Measurements from ENCODE around the gene SLAMF7. TPM values are rescaled to one million over a fixed set of nuclear protein-coding genes. Genes with fewer than 3 reads are reported as not detected.

The SLAMF7 gene
- total and polyA plus RNA-seq, 2 donors (not counting 1 experiment from before 2014, with no cell fraction given), result not detected

DNA sequence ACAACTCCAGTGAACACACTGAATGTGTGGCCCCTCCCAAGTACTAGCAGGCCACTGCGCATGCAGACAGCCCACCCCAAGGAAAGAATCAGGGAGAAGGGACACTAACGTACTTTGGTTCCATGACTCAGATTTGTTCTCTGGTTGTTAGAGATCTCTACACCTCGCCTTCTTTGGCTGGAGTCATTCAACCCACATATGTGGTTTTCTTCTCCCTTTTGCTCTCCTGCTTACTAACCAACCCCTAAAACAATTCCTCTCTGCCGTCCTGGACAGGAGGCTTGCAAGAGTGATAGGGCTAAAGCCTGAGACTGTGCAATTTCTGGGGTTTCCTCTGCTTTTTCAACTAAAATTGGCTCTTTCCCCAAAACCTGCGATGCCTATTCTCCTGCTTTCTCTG, 21.7 kb upstream of the SLAMF7 start:
- no peaks in the 10 kb centered on the region for H3K4me1 ChIP-seq (ENCODE audit: control insufficient read depth, extremely low read depth, insufficient read depth, low read length)
- no peaks in the 10 kb centered on the region for H3K27me3 ChIP-seq (ENCODE audit: control insufficient read depth, insufficient read depth, low read length)
- DNase-seq (ENCODE audit: low read depth in 2 of 2), result no peak
- no peak overlapping the region for H2AFZ ChIP-seq (ENCODE audit: low read length)
- TF ChIP-seq EZH2 (IDR thresholded peaks at IDR 0.05; ENCODE audit: low read length, missing control alignments), result no peak
- TF ChIP-seq CTCF (conservative IDR thresholded peaks at IDR 0.05 in 1 of 2, IDR thresholded peaks at IDR 0.05 in 1 of 2; ENCODE audit: low read depth in 1 of 2, low read length in 2 of 2), result no peak
- H3K4me3 ChIP-seq (replicated peaks in 1 of 4; ENCODE audit: control extremely low read depth in 1 of 4, insufficient read depth in 1 of 4, low read depth in 3 of 4, low read length in 4 of 4), result no peak overlapping the region
- no peaks in the 10 kb centered on the region for H3K36me3 ChIP-seq (ENCODE audit: control insufficient read depth, insufficient read depth, low read length)
- H3K4me2 ChIP-seq (ENCODE audit: extremely low read depth, insufficient read depth, low read length), result no peak overlapping the region
- H3K9ac ChIP-seq (ENCODE audit: insufficient read depth, low read length), result no peak overlapping the region
- no peaks in the 10 kb centered on the region for H3K9me3 ChIP-seq (ENCODE audit: control insufficient read depth, insufficient read depth, low read depth, low read length)
- H4K20me1 ChIP-seq (ENCODE audit: control insufficient read depth, extremely low read depth, insufficient read depth, low read length), result peaks cover 1% of the 10 kb centered on the region
- no peaks in the 10 kb centered on the region for H3K79me2 ChIP-seq (ENCODE audit: control insufficient read depth, insufficient read depth, low read length)
- no peak overlapping the region for H3K27ac ChIP-seq (ENCODE audit: insufficient read depth, low read length)

DNA sequence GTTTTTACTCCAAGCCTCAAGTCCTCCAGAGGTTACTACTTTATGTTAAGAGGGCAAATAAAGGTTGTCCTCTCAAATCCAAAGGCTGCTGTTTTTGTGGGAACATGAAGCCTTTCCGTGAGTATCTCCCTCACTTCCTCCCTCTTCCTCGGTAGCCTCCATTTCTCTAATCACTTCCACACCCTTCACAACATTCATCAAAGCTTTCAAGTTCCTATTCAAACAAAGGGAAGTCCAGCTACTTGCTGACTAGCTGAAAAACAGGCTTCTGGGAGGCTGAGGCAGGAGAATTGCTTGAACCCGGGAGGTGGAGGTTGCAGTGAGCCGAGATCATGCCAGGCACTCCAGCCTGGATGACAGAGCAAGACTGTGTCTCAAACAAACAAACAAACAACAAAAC, 20.8 kb upstream of the SLAMF7 start:
- DNase-seq (ENCODE audit: low read depth in 2 of 2), result no peak
- no peak overlapping the region for H3K4me3 ChIP-seq (replicated peaks in 1 of 4; ENCODE audit: control extremely low read depth in 1 of 4, insufficient read depth in 1 of 4, low read depth in 3 of 4, low read length in 4 of 4)
- H3K36me3 ChIP-seq (ENCODE audit: control insufficient read depth, insufficient read depth, low read length), result no peaks in the 10 kb centered on the region
- H3K9me3 ChIP-seq (ENCODE audit: control insufficient read depth, insufficient read depth, low read depth, low read length), result no peaks in the 10 kb centered on the region
- H4K20me1 ChIP-seq (ENCODE audit: control insufficient read depth, extremely low read depth, insufficient read depth, low read length), result peaks cover 1% of the 10 kb centered on the region
- TF ChIP-seq EZH2 (IDR thresholded peaks at IDR 0.05; ENCODE audit: low read length, missing control alignments) (no peak), CTCF (conservative IDR thresholded peaks at IDR 0.05 in 1 of 2, IDR thresholded peaks at IDR 0.05 in 1 of 2; ENCODE audit: low read depth in 1 of 2, low read length in 2 of 2) (no peak)
- no peaks in the 10 kb centered on the region for H3K27me3 ChIP-seq (ENCODE audit: control insufficient read depth, insufficient read depth, low read length)
- no peak overlapping the region for H3K9ac ChIP-seq (ENCODE audit: insufficient read depth, low read length)
- no peak overlapping the region for H3K4me2 ChIP-seq (ENCODE audit: extremely low read depth, insufficient read depth, low read length)
- H3K79me2 ChIP-seq (ENCODE audit: control insufficient read depth, insufficient read depth, low read length), result no peaks in the 10 kb centered on the region
- H3K27ac ChIP-seq (ENCODE audit: insufficient read depth, low read length), result no peak overlapping the region
- no peak overlapping the region for H2AFZ ChIP-seq (ENCODE audit: low read length)
- H3K4me1 ChIP-seq (ENCODE audit: control insufficient read depth, extremely low read depth, insufficient read depth, low read length), result no peaks in the 10 kb centered on the region

GRCh38 chr1:160720356-160721085, 18.5 kb upstream of the SLAMF7 start:
- no peak for TF ChIP-seq CTCF (conservative IDR thresholded peaks at IDR 0.05 in 1 of 2, IDR thresholded peaks at IDR 0.05 in 1 of 2; ENCODE audit: low read depth in 1 of 2, low read length in 2 of 2)
- TF ChIP-seq EZH2 (IDR thresholded peaks at IDR 0.05; ENCODE audit: low read length, missing control alignments), result no peak
- peak in 1 of 2 donors; percentile 7 for DNase-seq (ENCODE audit: low read depth in 2 of 2)
- Histone ChIP-seq H3K9ac (ENCODE audit: insufficient read depth, low read length) (no peak overlapping the region), H3K4me2 (ENCODE audit: extremely low read depth, insufficient read depth, low read length) (no peak overlapping the region), H3K27ac (ENCODE audit: insufficient read depth, low read length) (no peak overlapping the region), H3K36me3 (ENCODE audit: control insufficient read depth, insufficient read depth, low read length) (no peaks in the 10 kb centered on the region), H3K79me2 (ENCODE audit: control insufficient read depth, insufficient read depth, low read length) (no peaks in the 10 kb centered on the region), H3K4me3 (replicated peaks in 1 of 4; ENCODE audit: control extremely low read depth in 1 of 4, insufficient read depth in 1 of 4, low read depth in 3 of 4, low read length in 4 of 4) (no peak overlapping the region), H3K9me3 (ENCODE audit: control insufficient read depth, insufficient read depth, low read depth, low read length) (no peaks in the 10 kb centered on the region), H3K27me3 (ENCODE audit: control insufficient read depth, insufficient read depth, low read length) (no peaks in the 10 kb centered on the region), H2AFZ (ENCODE audit: low read length) (no peak overlapping the region), H3K4me1 (ENCODE audit: control insufficient read depth, extremely low read depth, insufficient read depth, low read length) (no peaks in the 10 kb centered on the region), H4K20me1 (ENCODE audit: control insufficient read depth, extremely low read depth, insufficient read depth, low read length) (peaks cover 1% of the 10 kb centered on the region)

Data from fibroblast of lung (primary cell).